ENCODE measurements around the gene NHERF2. TPM values are rescaled to one million over a fixed set of nuclear protein-coding genes. Genes with fewer than 3 reads are reported as not detected.

The NHERF2 gene
- total and polyA plus RNA-seq, 2 experiments from 2014 or later, result 12.0 to 16.5 TPM

DNA sequence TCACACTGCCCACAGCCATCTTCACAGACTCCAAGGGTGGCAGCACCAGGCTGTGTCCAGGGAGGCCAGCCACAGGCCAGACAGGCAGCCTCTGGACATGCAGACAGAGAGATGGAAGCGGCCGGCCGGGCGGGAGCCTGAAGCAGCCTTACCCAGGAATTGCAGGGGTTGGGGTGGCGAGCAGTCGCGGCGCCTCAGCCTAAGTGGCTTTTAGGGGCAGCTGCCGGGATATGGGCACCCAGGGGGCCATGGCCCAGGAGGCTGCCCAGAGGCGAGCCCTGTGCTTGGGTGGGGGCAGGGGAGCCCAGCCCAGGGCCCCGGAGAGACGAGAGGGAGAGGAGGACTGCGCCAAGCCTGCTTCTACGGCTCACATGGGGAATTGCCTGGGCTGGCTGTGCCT is 1.5 kb upstream of the NHERF2 start:
- peaks cover 33% of the 10 kb centered on the region for H3K27me3 Mint-ChIP-seq (ENCODE audit: insufficient read depth, low read depth, poor library complexity)
- H3K9me3 Mint-ChIP-seq, result no peaks in the 10 kb centered on the region
- Histone ChIP-seq H3K4me1 (ENCODE audit: insufficient read depth) (no peaks in the 10 kb centered on the region; the same call in 1 of the 2 replicates), H3K9me2 (ENCODE audit: insufficient read depth) (no peaks in the 10 kb centered on the region), H2AFZ (no peak overlapping the region), H4K20me1 (replicated peaks; ENCODE audit: insufficient read depth) (no peaks in the 10 kb centered on the region), H3K27ac (ENCODE audit: low read depth) (no peak overlapping the region), H3F3A (replicated peaks; ENCODE audit: low read depth) (peaks cover 5% of the 10 kb centered on the region), H3K4me3 (no peak overlapping the region), H3K79me2 (replicated peaks; ENCODE audit: insufficient read depth) (no peaks in the 10 kb centered on the region), H3K27me3 (ENCODE audit: insufficient read depth) (peaks cover 55% of the 10 kb centered on the region), H3K36me3 (ENCODE audit: insufficient read depth) (no peaks in the 10 kb centered on the region), H3K4me2 (no peak overlapping the region)
- TF ChIP-seq EZH2phosphoT487 (IDR thresholded peaks at IDR 0.05; ENCODE audit: unreplicated experiment) (no peak), EZH2 (IDR thresholded peaks at IDR 0.05; ENCODE audit: low read depth, unreplicated experiment) (no peak), ZNF331 (CRISPR knock-in tag; IDR thresholded peaks at IDR 0.05; ENCODE audit: low read depth) (no peak), STAT1 (IDR thresholded peaks at IDR 0.05; ENCODE audit: unreplicated experiment) (no peak), JUNB (IDR thresholded peaks at IDR 0.05; ENCODE audit: unreplicated experiment) (no peak), NANOG (IDR thresholded peaks at IDR 0.05; ENCODE audit: borderline replicate concordance) (no peak), CREB1 (CRISPR knock-in tag; IDR thresholded peaks at IDR 0.05; ENCODE audit: low read depth) (no peak), POLR2AphosphoS5 (IDR thresholded peaks at IDR 0.05; ENCODE audit: low read depth) (no peak), ZNF114 (CRISPR knock-in tag; IDR thresholded peaks at IDR 0.05) (no peak)
- TF ChIP-seq, protein P1, sequence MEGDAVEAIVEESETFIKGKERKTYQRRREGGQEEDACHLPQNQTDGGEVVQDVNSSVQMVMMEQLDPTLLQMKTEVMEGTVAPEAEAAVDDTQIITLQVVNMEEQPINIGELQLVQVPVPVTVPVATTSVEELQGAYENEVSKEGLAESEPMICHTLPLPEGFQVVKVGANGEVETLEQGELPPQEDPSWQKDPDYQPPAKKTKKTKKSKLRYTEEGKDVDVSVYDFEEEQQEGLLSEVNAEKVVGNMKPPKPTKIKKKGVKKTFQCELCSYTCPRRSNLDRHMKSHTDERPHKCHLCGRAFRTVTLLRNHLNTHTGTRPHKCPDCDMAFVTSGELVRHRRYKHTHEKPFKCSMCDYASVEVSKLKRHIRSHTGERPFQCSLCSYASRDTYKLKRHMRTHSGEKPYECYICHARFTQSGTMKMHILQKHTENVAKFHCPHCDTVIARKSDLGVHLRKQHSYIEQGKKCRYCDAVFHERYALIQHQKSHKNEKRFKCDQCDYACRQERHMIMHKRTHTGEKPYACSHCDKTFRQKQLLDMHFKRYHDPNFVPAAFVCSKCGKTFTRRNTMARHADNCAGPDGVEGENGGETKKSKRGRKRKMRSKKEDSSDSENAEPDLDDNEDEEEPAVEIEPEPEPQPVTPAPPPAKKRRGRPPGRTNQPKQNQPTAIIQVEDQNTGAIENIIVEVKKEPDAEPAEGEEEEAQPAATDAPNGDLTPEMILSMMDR (conservative IDR thresholded peaks at IDR 0.05; ENCODE audit: low read depth in 2 of 2), result no peak
- TF ChIP-seq, protein P2, sequence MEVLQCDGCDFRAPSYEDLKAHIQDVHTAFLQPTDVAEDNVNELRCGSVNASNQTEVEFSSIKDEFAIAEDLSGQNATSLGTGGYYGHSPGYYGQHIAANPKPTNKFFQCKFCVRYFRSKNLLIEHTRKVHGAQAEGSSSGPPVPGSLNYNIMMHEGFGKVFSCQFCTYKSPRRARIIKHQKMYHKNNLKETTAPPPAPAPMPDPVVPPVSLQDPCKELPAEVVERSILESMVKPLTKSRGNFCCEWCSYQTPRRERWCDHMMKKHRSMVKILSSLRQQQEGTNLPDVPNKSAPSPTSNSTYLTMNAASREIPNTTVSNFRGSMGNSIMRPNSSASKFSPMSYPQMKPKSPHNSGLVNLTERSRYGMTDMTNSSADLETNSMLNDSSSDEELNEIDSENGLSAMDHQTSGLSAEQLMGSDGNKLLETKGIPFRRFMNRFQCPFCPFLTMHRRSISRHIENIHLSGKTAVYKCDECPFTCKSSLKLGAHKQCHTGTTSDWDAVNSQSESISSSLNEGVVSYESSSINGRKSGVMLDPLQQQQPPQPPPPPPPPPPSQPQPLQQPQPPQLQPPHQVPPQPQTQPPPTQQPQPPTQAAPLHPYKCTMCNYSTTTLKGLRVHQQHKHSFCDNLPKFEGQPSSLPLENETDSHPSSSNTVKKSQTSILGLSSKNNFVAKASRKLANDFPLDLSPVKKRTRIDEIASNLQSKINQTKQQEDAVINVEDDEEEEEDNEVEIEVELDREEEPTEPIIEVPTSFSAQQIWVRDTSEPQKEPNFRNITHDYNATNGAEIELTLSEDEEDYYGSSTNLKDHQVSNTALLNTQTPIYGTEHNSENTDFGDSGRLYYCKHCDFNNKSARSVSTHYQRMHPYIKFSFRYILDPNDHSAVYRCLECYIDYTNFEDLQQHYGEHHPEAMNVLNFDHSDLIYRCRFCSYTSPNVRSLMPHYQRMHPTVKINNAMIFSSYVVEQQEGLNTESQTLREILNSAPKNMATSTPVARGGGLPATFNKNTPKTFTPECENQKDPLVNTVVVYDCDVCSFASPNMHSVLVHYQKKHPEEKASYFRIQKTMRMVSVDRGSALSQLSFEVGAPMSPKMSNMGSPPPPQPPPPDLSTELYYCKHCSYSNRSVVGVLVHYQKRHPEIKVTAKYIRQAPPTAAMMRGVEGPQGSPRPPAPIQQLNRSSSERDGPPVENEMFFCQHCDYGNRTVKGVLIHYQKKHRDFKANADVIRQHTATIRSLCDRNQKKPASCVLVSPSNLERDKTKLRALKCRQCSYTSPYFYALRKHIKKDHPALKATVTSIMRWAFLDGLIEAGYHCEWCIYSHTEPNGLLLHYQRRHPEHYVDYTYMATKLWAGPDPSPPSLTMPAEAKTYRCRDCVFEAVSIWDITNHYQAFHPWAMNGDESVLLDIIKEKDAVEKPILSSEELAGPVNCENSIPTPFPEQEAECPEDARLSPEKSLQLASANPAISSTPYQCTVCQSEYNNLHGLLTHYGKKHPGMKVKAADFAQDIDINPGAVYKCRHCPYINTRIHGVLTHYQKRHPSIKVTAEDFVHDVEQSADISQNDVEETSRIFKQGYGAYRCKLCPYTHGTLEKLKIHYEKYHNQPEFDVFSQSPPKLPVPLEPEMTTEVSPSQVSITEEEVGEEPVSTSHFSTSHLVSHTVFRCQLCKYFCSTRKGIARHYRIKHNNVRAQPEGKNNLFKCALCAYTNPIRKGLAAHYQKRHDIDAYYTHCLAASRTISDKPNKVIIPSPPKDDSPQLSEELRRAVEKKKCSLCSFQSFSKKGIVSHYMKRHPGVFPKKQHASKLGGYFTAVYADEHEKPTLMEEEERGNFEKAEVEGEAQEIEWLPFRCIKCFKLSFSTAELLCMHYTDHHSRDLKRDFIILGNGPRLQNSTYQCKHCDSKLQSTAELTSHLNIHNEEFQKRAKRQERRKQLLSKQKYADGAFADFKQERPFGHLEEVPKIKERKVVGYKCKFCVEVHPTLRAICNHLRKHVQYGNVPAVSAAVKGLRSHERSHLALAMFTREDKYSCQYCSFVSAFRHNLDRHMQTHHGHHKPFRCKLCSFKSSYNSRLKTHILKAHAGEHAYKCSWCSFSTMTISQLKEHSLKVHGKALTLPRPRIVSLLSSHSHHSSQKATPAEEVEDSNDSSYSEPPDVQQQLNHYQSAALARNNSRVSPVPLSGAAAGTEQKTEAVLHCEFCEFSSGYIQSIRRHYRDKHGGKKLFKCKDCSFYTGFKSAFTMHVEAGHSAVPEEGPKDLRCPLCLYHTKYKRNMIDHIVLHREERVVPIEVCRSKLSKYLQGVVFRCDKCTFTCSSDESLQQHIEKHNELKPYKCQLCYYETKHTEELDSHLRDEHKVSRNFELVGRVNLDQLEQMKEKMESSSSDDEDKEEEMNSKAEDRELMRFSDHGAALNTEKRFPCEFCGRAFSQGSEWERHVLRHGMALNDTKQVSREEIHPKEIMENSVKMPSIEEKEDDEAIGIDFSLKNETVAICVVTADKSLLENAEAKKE (CRISPR knock-in tag; IDR thresholded peaks at IDR 0.05), result no peak
- TF ChIP-seq, protein P3, sequence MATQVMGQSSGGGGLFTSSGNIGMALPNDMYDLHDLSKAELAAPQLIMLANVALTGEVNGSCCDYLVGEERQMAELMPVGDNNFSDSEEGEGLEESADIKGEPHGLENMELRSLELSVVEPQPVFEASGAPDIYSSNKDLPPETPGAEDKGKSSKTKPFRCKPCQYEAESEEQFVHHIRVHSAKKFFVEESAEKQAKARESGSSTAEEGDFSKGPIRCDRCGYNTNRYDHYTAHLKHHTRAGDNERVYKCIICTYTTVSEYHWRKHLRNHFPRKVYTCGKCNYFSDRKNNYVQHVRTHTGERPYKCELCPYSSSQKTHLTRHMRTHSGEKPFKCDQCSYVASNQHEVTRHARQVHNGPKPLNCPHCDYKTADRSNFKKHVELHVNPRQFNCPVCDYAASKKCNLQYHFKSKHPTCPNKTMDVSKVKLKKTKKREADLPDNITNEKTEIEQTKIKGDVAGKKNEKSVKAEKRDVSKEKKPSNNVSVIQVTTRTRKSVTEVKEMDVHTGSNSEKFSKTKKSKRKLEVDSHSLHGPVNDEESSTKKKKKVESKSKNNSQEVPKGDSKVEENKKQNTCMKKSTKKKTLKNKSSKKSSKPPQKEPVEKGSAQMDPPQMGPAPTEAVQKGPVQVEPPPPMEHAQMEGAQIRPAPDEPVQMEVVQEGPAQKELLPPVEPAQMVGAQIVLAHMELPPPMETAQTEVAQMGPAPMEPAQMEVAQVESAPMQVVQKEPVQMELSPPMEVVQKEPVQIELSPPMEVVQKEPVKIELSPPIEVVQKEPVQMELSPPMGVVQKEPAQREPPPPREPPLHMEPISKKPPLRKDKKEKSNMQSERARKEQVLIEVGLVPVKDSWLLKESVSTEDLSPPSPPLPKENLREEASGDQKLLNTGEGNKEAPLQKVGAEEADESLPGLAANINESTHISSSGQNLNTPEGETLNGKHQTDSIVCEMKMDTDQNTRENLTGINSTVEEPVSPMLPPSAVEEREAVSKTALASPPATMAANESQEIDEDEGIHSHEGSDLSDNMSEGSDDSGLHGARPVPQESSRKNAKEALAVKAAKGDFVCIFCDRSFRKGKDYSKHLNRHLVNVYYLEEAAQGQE (IDR thresholded peaks at IDR 0.05; ENCODE audit: unreplicated experiment), result no peak
- TF ChIP-seq, protein P4, sequence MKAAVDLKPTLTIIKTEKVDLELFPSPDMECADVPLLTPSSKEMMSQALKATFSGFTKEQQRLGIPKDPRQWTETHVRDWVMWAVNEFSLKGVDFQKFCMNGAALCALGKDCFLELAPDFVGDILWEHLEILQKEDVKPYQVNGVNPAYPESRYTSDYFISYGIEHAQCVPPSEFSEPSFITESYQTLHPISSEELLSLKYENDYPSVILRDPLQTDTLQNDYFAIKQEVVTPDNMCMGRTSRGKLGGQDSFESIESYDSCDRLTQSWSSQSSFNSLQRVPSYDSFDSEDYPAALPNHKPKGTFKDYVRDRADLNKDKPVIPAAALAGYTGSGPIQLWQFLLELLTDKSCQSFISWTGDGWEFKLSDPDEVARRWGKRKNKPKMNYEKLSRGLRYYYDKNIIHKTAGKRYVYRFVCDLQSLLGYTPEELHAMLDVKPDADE (IDR thresholded peaks at IDR 0.05), result no peak
- peaks cover 14% of the 10 kb centered on the region for H3K4me1 Mint-ChIP-seq
- peaks cover 3% of the 10 kb centered on the region; the same call in 1 of the 3 replicates for H3K36me3 Mint-ChIP-seq (ENCODE audit: low read depth)
- no peak overlapping the region for H3K27ac Mint-ChIP-seq
- no peak overlapping the region for H3K4me3 Mint-ChIP-seq
- no peak for DNase-seq (ENCODE audit: low spot score)
- ATAC-seq, result no peak
